ENCODE measurements around the gene CDC27.
"Not testable (repeated sequence)": the region's sequence is repeated elsewhere in the genome, so short reads cannot be mapped to it uniquely, and the experiment has no call there.

Gene CDC27

DNA sequence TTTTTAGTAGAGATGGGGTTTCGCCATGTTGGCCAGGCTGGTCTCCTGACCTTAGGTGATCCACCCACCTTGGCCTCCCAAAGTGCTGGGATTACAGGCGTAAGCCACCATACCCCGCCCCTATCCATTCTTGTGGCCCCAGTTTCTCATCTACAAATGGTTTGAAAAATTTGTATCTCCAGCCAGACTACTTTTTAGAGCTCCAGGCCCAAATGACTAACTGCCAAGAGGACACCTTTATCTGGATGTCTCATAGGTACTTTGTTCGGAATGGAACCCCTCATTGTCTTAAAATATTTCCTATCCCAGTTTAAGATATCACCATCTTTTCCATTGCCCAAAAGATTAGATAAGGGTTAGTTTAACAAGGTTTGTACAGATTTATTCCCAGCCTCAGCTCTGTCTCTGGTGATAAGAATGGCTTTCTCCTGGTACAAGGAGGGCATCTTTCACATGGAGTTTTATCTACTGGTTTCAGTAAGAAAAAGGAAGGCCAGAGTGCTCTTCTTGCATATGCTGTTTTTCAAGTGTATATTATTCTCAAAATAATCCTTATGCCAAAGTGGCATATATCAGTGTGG, 4.9 kb upstream of the CDC27 start:
- DNase-seq (ENCODE audit: low spot score) = no peak

DNA sequence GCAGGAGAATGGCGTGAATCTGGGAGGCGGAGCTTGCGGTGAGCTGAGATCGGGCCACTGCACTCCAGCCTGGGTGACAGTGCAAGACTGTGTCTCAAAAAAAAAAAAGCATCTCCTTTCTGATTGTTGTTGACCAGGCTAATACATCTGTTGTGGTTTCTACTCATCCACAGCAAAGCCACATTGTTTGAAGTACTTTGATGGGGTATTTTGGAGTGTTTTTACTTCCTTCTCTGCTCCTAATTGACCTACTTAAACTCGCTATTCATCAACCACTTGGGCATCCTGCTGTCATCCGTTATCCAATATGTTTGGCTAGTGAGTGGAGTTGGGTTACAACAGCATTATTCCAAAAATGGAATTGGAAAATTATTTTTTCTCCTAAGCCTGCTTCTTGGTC, 3.5 kb upstream of the CDC27 start:
- no peak for DNase-seq (ENCODE audit: low spot score)

DNA sequence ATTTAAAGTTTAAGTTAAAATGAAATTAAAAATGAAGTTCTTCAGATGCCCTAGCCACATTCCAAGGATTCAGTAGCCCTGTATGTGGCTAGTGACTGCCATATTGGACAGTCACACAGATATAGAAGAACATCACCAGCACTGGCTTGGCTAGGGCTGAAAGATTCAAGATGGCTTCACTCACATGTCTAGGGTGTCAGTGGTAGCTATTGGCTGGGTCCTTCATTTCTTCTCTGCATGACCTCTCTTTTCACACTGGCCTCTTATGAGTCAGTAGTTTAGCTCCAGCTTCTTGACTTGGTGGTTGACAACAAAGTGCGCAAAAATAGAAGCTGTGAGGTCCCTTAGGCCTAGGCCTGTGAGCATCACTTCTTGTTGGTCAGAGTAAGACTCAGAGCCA, 1.7 kb upstream of the CDC27 start:
- no peak for DNase-seq (ENCODE audit: low spot score)

GRCh38 chr17:47190243-47190642, 1.1 kb upstream of the CDC27 start:
- DNase-seq (ENCODE audit: low spot score) = no peak

- DNase-seq (ENCODE audit: low spot score) = no peak
Measured at GRCh38 chr17:47189732-47190237, 690 bp upstream of the CDC27 start.

GRCh38 chr17:47188271-47188875, 722 bp downstream of the CDC27 start:
- DNase-seq (ENCODE audit: low spot score) = peak; percentile 10

- DNase-seq (ENCODE audit: low spot score) = no peak
Measured at GRCh38 chr17:47184681-47185080, 4.4 kb downstream of the CDC27 start.

GRCh38 chr17:47180988-47181387, 8.1 kb downstream of the CDC27 start:
- DNase-seq (ENCODE audit: low spot score) = not testable (repeated sequence)

DNA sequence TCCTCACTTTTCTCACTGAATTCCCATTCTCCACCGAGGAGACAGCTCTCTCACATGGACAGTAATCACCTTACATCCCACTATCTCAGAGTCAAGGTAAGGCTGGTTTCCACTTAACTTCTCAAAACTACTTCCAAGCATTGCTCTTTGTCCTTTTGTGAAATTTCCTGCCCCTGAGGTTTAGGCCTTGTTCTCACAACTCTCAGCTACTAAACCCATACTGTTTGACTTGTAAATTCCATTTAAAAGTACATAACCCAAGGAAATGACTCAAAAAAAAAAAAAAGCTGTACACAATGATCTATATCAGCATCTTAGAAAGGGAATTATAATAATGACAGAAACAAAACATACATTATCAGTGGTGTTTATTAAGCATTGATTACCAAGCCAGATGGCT, 8.8 kb downstream of the CDC27 start:
- no peak for DNase-seq (ENCODE audit: low spot score)

DNA sequence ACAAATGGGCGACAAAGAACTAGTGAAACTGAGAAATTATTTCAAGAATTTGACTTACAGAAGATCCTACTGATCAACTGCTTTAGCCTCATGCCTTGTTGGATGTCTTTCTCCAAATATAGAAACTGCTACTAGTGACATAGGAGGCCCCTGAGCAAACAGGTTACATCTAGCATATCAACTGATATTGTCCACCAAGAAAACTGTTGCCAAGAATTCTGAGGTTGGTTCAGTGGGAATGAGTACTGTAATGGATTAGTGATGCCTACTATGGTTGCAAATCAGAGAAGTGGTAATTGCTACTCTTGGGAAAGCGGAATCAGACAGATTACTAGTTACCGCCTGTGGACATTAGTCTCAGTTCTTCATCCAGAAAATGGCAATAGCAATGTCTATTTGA, 10.0 kb downstream of the CDC27 start:
- DNase-seq (ENCODE audit: low spot score) = no peak

GRCh38 chr17:47177261-47177660, 11.8 kb downstream of the CDC27 start:
- DNase-seq (ENCODE audit: low spot score) = no peak

DNA sequence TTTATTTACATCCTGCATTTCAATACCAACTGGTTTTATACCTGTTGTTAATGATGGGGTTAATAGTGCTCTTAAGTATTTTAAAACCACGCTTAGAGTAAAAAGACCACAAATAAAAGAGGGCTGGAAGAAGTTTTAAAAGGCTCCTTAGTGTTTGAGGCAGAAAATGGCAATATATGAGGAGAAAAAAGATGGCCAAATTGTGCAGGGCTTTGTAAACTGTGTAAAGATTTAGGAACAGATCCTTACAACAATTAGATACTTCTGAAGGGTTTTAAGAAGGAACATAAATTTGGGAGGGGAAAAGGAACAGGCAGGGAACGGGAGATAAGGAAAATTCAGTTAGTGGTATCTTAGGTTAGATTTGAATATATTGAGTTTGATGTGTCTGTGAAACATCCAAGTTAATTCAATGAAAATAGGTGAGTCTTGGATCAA, 12.7 kb downstream of the CDC27 start:
- no peak for DNase-seq (ENCODE audit: low spot score)

GRCh38 chr17:47174823-47175222, 14.3 kb downstream of the CDC27 start:
- DNase-seq (ENCODE audit: low spot score) = not testable (repeated sequence)

GRCh38 chr17:47172696-47173565, 16.2 kb downstream of the CDC27 start:
- DNase-seq (ENCODE audit: low spot score) = no peak

DNA sequence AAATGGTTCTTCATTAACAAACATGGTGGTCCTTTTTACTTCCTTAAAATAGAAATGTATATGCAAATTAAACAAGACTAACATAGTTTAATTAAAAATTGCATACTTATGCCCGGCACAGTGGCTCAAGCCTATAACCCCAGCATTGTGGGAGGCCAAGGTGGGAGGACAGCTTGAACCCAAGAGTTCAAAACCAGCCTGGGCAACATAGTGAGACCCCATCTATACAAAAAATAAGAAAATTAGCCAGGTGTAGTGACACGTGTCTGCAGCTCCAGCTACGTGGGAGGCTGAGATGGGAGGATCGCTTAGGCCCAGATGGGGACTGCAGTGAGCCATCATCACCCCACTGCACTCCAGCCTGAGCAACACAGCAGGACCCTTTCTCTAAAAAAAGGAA, 18.4 kb downstream of the CDC27 start:
- no peak for DNase-seq (ENCODE audit: low spot score)

GRCh38 chr17:47168896-47169295, 20.2 kb downstream of the CDC27 start:
- DNase-seq (ENCODE audit: low spot score) = not testable (repeated sequence)

GRCh38 chr17:47166854-47167253, 22.2 kb downstream of the CDC27 start:
- not testable (repeated sequence) for DNase-seq (ENCODE audit: low spot score)

GRCh38 chr17:47165137-47165536, 24.0 kb downstream of the CDC27 start:
- DNase-seq (ENCODE audit: low spot score) = no peak

- DNase-seq (ENCODE audit: low spot score) = no peak
Measured at GRCh38 chr17:47164263-47164662, 24.8 kb downstream of the CDC27 start.

- no peak for DNase-seq (ENCODE audit: low spot score)
Measured at GRCh38 chr17:47162013-47162622, 27.0 kb downstream of the CDC27 start.

DNA sequence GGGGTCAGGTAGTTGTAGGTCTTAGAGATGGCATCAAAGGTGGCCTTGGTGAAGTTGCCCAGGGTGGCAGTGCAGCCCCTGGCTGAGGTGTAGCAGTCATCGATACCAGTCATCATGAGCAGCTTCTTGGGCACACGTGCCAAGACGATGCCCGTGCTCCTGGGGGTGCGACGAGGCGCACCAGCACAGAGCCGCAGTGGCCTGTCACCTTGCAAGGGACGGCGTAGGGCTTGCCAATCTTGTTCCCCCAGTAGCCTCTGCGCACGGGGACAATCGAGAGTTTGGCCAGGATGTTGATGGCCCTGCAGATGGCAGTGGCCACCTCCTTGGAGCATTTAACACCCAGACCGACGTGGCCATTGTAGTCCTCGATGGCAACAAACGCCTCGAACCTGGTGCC, 29.8 kb downstream of the CDC27 start:
- no peak for DNase-seq (ENCODE audit: low spot score)

GRCh38 chr17:47145351-47145750, 43.7 kb downstream of the CDC27 start:
- DNase-seq (ENCODE audit: low spot score) = no peak

DNA sequence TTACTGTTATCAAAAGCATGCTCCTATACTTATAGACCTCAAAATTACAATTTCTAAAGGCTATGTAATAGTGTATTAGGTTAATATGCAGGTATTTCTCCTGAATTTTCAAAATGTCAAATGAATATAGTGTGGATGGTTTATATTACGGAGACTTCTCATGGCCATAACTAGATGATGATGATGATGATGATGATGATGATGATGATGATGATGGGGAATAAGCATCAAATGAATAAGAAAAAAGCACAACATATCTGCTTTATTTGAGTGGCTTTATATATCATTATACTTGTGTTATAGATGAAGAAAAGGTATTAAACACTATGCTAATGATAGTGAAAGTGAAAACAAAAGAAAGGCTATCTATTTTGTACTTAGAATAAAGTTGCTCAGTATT, 53.9 kb downstream of the CDC27 start:
- DNase-seq (ENCODE audit: low spot score) = no peak
